ENCODE results near the gene FSIP1.

The FSIP1 gene

DNA sequence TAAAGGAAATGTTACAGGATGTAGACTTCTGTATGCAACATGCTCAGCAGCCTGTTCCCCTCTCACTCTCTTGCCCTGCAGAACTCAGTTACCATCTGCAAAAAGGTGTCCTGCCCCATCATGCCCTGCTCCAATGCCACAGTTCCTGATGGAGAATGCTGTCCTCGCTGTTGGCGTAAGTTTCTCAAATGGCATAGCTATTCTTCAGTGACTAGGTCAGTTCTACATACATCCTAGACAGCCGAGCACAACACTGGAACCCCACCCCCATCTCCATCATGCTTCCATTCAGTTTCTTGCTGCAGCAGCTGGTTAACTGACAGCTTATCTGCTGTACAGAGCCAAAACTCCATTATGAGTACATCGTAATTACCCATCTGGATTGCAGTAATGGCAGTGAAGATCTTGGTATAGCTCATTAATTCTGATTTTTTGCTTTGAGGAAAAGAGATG, 197.2 kb downstream of the FSIP1 start:
- Histone ChIP-seq H3K9me3 (ENCODE audit: control insufficient read depth, insufficient read depth, low read length) (no peaks in the 10 kb centered on the region), H3K36me3 (ENCODE audit: control insufficient read depth, low read length) (no peaks in the 10 kb centered on the region), H3K27me3 (ENCODE audit: control insufficient read depth, low read length) (0 out of 2 replicates have a peak, but pooled peaks cover 2% of the 10 kb centered on the region), H4K20me1 (ENCODE audit: control insufficient read depth, insufficient read depth, low read depth, low read length) (no peaks in the 10 kb centered on the region), H3K4me3 (ENCODE audit: low read length) (no peak overlapping the region), H3K4me2 (ENCODE audit: low read length) (no peak overlapping the region), H3K9me2 (replicated peaks; ENCODE audit: control insufficient read depth, low read length) (no peaks in the 10 kb centered on the region), H3K27ac (ENCODE audit: low read depth, low read length) (no peak overlapping the region), H3K79me2 (ENCODE audit: control insufficient read depth, low read length) (no peaks in the 10 kb centered on the region), H3K4me1 (ENCODE audit: control insufficient read depth, low read length) (no peaks in the 10 kb centered on the region), H3F3A (ENCODE audit: control insufficient read depth, insufficient read depth) (no peaks in the 10 kb centered on the region)
- no peak for TF ChIP-seq EZH2phosphoT487 (IDR thresholded peaks at IDR 0.05; ENCODE audit: borderline replicate concordance, low read length)
- TF ChIP-seq, protein P1, sequence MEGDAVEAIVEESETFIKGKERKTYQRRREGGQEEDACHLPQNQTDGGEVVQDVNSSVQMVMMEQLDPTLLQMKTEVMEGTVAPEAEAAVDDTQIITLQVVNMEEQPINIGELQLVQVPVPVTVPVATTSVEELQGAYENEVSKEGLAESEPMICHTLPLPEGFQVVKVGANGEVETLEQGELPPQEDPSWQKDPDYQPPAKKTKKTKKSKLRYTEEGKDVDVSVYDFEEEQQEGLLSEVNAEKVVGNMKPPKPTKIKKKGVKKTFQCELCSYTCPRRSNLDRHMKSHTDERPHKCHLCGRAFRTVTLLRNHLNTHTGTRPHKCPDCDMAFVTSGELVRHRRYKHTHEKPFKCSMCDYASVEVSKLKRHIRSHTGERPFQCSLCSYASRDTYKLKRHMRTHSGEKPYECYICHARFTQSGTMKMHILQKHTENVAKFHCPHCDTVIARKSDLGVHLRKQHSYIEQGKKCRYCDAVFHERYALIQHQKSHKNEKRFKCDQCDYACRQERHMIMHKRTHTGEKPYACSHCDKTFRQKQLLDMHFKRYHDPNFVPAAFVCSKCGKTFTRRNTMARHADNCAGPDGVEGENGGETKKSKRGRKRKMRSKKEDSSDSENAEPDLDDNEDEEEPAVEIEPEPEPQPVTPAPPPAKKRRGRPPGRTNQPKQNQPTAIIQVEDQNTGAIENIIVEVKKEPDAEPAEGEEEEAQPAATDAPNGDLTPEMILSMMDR (IDR thresholded peaks at IDR 0.05; ENCODE audit: low read depth, low read length, poor library complexity, severe bottlenecking): no peak

GRCh38 chr15:39584662-39585388, 197.8 kb downstream of the FSIP1 start:
- H3K36me3 ChIP-seq (ENCODE audit: control insufficient read depth, low read length): no peaks in the 10 kb centered on the region
- TF ChIP-seq EZH2phosphoT487 (IDR thresholded peaks at IDR 0.05; ENCODE audit: borderline replicate concordance, low read length): no peak
- no peaks in the 10 kb centered on the region for H3K4me1 ChIP-seq (ENCODE audit: control insufficient read depth, low read length)
- H3F3A ChIP-seq (ENCODE audit: control insufficient read depth, insufficient read depth): no peaks in the 10 kb centered on the region
- no peaks in the 10 kb centered on the region for H4K20me1 ChIP-seq (ENCODE audit: control insufficient read depth, insufficient read depth, low read depth, low read length)
- no peak overlapping the region for H3K27ac ChIP-seq (ENCODE audit: low read depth, low read length)
- H3K9me3 ChIP-seq (ENCODE audit: control insufficient read depth, insufficient read depth, low read length): no peaks in the 10 kb centered on the region
- no peaks in the 10 kb centered on the region for H3K79me2 ChIP-seq (ENCODE audit: control insufficient read depth, low read length)
- H3K4me2 ChIP-seq (ENCODE audit: low read length): no peak overlapping the region
- peaks cover 2% of the 10 kb centered on the region; the same call in 1 of the 2 replicates for H3K27me3 ChIP-seq (ENCODE audit: control insufficient read depth, low read length)
- H3K9me2 ChIP-seq (replicated peaks; ENCODE audit: control insufficient read depth, low read length): no peaks in the 10 kb centered on the region
- no peak overlapping the region for H3K4me3 ChIP-seq (ENCODE audit: low read length)

GRCh38 chr15:39584266-39584659, 198.4 kb downstream of the FSIP1 start:
- Histone ChIP-seq H4K20me1 (ENCODE audit: control insufficient read depth, insufficient read depth, low read depth, low read length) (no peaks in the 10 kb centered on the region), H3F3A (ENCODE audit: control insufficient read depth, insufficient read depth) (no peaks in the 10 kb centered on the region), H3K9me2 (replicated peaks; ENCODE audit: control insufficient read depth, low read length) (no peaks in the 10 kb centered on the region), H3K4me2 (ENCODE audit: low read length) (no peak overlapping the region), H3K79me2 (ENCODE audit: control insufficient read depth, low read length) (no peaks in the 10 kb centered on the region), H3K27me3 (ENCODE audit: control insufficient read depth, low read length) (peaks cover 6% of the 10 kb centered on the region), H3K27ac (ENCODE audit: low read depth, low read length) (no peak overlapping the region), H3K4me3 (ENCODE audit: low read length) (no peak overlapping the region), H3K9me3 (ENCODE audit: control insufficient read depth, insufficient read depth, low read length) (no peaks in the 10 kb centered on the region), H3K36me3 (ENCODE audit: control insufficient read depth, low read length) (no peaks in the 10 kb centered on the region), H3K4me1 (ENCODE audit: control insufficient read depth, low read length) (no peaks in the 10 kb centered on the region)
- TF ChIP-seq, protein P1 (IDR thresholded peaks at IDR 0.05; ENCODE audit: low read depth, low read length, poor library complexity, severe bottlenecking): no peak
- TF ChIP-seq EZH2phosphoT487 (IDR thresholded peaks at IDR 0.05; ENCODE audit: borderline replicate concordance, low read length): no peak

GRCh38 chr15:39583596-39584265, 198.9 kb downstream of the FSIP1 start:
- Histone ChIP-seq H3K36me3 (ENCODE audit: control insufficient read depth, low read length) (no peaks in the 10 kb centered on the region), H3K4me3 (ENCODE audit: low read length) (no peak overlapping the region), H3K4me1 (ENCODE audit: control insufficient read depth, low read length) (no peaks in the 10 kb centered on the region), H3K9me3 (ENCODE audit: control insufficient read depth, insufficient read depth, low read length) (no peaks in the 10 kb centered on the region), H4K20me1 (ENCODE audit: control insufficient read depth, insufficient read depth, low read depth, low read length) (no peaks in the 10 kb centered on the region), H3F3A (ENCODE audit: control insufficient read depth, insufficient read depth) (no peaks in the 10 kb centered on the region), H3K9me2 (replicated peaks; ENCODE audit: control insufficient read depth, low read length) (no peaks in the 10 kb centered on the region), H3K4me2 (ENCODE audit: low read length) (no peak overlapping the region), H3K79me2 (ENCODE audit: control insufficient read depth, low read length) (no peaks in the 10 kb centered on the region), H3K27ac (ENCODE audit: low read depth, low read length) (no peak overlapping the region), H3K27me3 (ENCODE audit: control insufficient read depth, low read length) (peaks cover 6% of the 10 kb centered on the region)
- TF ChIP-seq, protein P1 (IDR thresholded peaks at IDR 0.05; ENCODE audit: low read depth, low read length, poor library complexity, severe bottlenecking): peak; percentile 44
- TF ChIP-seq EZH2phosphoT487 (IDR thresholded peaks at IDR 0.05; ENCODE audit: borderline replicate concordance, low read length): no peak

Data from DOHH2 (cell line).